Activated B cell treated with CpG ODN at 0.5 μM for 24 hours (primary cell): ENCODE results near the gene PI4KB. TPM values are rescaled to one million over a fixed set of nuclear protein-coding genes. Genes with fewer than 3 reads are reported as not detected.

Experiments used
- ATAC-seq: fragments of 200-7000 bp; cut with Tn5 transposase; one replicate; pipeline ENCODE4 v1.10.0; 2021; ENCODE audit warnings: low read depth, mild to moderate bottlenecking, moderate library complexity
- CTCF ChIA-PET: fragments of 350-600 bp; sonication (Branson Sonifier 250); formaldehyde crosslinking; loops from one replicate; lab custom pipeline; 2021; ENCODE audit warnings: antibody characterized with exemption; lab: Charles Lee
- POLR2A ChIA-PET: fragments of 350-600 bp; sonication (Branson Sonifier 250); formaldehyde crosslinking; loops from one replicate; lab custom pipeline; 2021; ENCODE audit warnings: antibody characterized with exemption; lab: Charles Lee
- DNase-seq: peaks from one replicate; pipeline ENCODE4 v3.0.0; 2022
- H3K27ac Mint-ChIP-seq: one replicate; pipeline ENCODE4 v1.8.0; 2020; ENCODE audit warnings: mixed read lengths
- H3K27me3 Mint-ChIP-seq: one replicate; pipeline ENCODE4 v1.8.0; 2021; ENCODE audit warnings: mixed read lengths
- H3K36me3 Mint-ChIP-seq: one replicate; pipeline ENCODE4 v1.8.0; 2021; ENCODE audit warnings: low read depth, mixed read lengths
- H3K4me1 Mint-ChIP-seq: one replicate; pipeline ENCODE4 v1.8.0; 2021; ENCODE audit warnings: mixed read lengths
- H3K4me3 Mint-ChIP-seq: one replicate; pipeline ENCODE4 v1.8.0; 2020; ENCODE audit warnings: mild to moderate bottlenecking, mixed read lengths
- H3K9me3 Mint-ChIP-seq: one replicate; pipeline ENCODE4 v1.8.0; 2020; ENCODE audit warnings: mixed read lengths
- CTCF ChIP-seq: fragments of 200-600 bp; IDR thresholded peaks from one replicate; pipeline ENCODE4 v1.8.0; 2022; ENCODE audit warnings: antibody characterized with exemption, mild to moderate bottlenecking
- intact Hi-C: fragments of 100-400 bp; cut with micrococcal nuclease; formaldehyde crosslinking; loops from one replicate; pipeline ENCODE4 v1.15.1; 2024
- total RNA-seq: library from RNA; stranded (reverse); gene quantifications from 2 replicates; pipeline ENCODE4 v1.2.3, GENCODE V29; 2022

Gene PI4KB
- total RNA-seq, 1 donor from 2014 or later: 113 TPM

GRCh38 chr1:151246786-151247185, 80.4 kb downstream of the PI4KB start:
- H3K4me1 Mint-ChIP-seq: peaks cover 3% of the 10 kb centered on the region
- no peak overlapping the region for H3K4me3 Mint-ChIP-seq
- DNase-seq (no peak), ATAC-seq (no peak)
- peaks cover 73% of the 10 kb centered on the region for H3K36me3 Mint-ChIP-seq
- intact Hi-C loops: no loop called here
- no peak overlapping the region for H3K27ac Mint-ChIP-seq
- H3K27me3 Mint-ChIP-seq: no peaks in the 10 kb centered on the region
- H3K9me3 Mint-ChIP-seq: no peaks in the 10 kb centered on the region
- CTCF ChIA-PET: interaction anchor here (1.2 kb wide), 1 partner anchor 10 kb away, joined by 3 read pairs; no protein-coding TSS in a partner anchor
- POLR2A ChIA-PET: interaction anchor here (0.6 to 1.5 kb wide), 3 partner anchors 8 to 731 kb away, joined by 3 to 4 read pairs (median 3); partner anchors contain the start of genes FALEC and PSMD4
- TF ChIP-seq CTCF: no peak

DNA sequence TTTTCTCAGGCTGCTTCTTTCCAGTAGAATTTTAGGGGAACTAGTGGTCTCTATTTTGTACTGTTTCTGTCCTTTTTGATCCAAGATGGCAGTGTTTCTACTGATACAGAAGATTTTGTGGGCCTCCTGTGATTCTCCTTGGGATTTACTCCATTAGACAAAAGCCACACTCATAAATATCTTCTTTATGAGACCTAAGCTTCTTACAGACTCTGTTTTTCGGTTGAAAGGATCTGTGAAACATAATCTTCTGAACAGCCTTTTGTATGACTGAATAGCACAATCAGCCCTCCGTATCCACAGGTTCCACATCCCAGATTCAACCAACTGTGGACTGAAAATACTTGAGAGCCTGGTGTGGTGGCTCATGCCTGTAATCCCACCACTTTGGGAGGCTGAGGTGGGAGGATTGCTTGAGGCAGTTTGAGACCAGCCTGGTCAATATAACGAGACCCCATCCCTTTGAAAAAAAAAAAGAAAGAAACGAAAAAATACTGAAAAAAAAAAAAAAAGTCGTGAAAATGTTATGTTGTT, 83.5 kb downstream of the PI4KB start:
- ChIA-PET CTCF (no interaction called here), POLR2A (no interaction called here)
- H3K36me3 Mint-ChIP-seq: peaks cover 90% of the 10 kb centered on the region
- no peak for ATAC-seq
- no peak overlapping the region for H3K4me3 Mint-ChIP-seq
- H3K9me3 Mint-ChIP-seq: no peaks in the 10 kb centered on the region
- no peak for TF ChIP-seq CTCF
- no peaks in the 10 kb centered on the region for H3K27me3 Mint-ChIP-seq
- intact Hi-C loops: no loop called here
- DNase-seq: no peak
- H3K4me1 Mint-ChIP-seq: no peaks in the 10 kb centered on the region
- no peak overlapping the region for H3K27ac Mint-ChIP-seq

GRCh38 chr1:151242442-151242841, 84.8 kb downstream of the PI4KB start:
- intact Hi-C loops: no loop called here
- POLR2A ChIA-PET: interaction anchor here (0.8 kb wide), 1 partner anchor 9 kb away, joined by 10 read pairs; no protein-coding TSS in a partner anchor
- no peaks in the 10 kb centered on the region for H3K27me3 Mint-ChIP-seq
- no peak for DNase-seq
- ATAC-seq: no peak
- TF ChIP-seq CTCF: no peak
- H3K27ac Mint-ChIP-seq: no peak overlapping the region
- CTCF ChIA-PET: interaction anchor here (1.1 kb wide), 1 partner anchor 9 kb away, joined by 3 read pairs; no protein-coding TSS in a partner anchor
- H3K36me3 Mint-ChIP-seq: peaks cover 90% of the 10 kb centered on the region
- no peaks in the 10 kb centered on the region for H3K9me3 Mint-ChIP-seq
- H3K4me1 Mint-ChIP-seq: peaks cover 9% of the 10 kb centered on the region
- no peak overlapping the region for H3K4me3 Mint-ChIP-seq

Other genes with a start within 250 kb of the PI4KB start
- 0.59 and 0.67 TPM in 2 replicates for gene SEMA6C, start 180.8 kb downstream of the PI4KB start, total RNA-seq
- gene TNFAIP8L2, start 170.8 kb downstream of the PI4KB start, total RNA-seq: 8.5 and 9.3 TPM in 2 replicates
- 4.9 and 5.4 TPM in 2 replicates for gene LYSMD1, start 161.5 kb downstream of the PI4KB start, total RNA-seq
- 52.8 and 58.2 TPM in 2 replicates for gene SCNM1, start 161.3 kb downstream of the PI4KB start, total RNA-seq
- 3.8 and 4.4 TPM in 2 replicates for gene TMOD4, start 151.4 kb downstream of the PI4KB start, total RNA-seq
- 58.8 and 72.1 TPM in 2 replicates for gene VPS72, start 137.2 kb downstream of the PI4KB start, total RNA-seq
- 63.2 and 77.7 TPM in 2 replicates for gene PIP5K1A, start 128.9 kb downstream of the PI4KB start, total RNA-seq
- gene PSMD4, start 72.7 kb downstream of the PI4KB start, total RNA-seq: 189 and 201 TPM in 2 replicates
- 38.8 and 40.3 TPM in 2 replicates for gene ZNF687, start 45.1 kb downstream of the PI4KB start, total RNA-seq
- gene RFX5, start 19.8 kb upstream of the PI4KB start, total RNA-seq: 222 and 262 TPM in 2 replicates
- not detected in 2 replicates for gene SELENBP1, start 45.3 kb upstream of the PI4KB start, total RNA-seq
- 310 and 330 TPM in 2 replicates for gene PSMB4, start 72.2 kb upstream of the PI4KB start, total RNA-seq
- gene POGZ, start 132.1 kb upstream of the PI4KB start, total RNA-seq: 121 and 135 TPM in 2 replicates
- gene CGN, start 184.0 kb upstream of the PI4KB start, total RNA-seq: 0.22 and 0.37 TPM in 2 replicates
- 2.3 and 2.4 TPM in 2 replicates for gene TUFT1, start 212.9 kb upstream of the PI4KB start, total RNA-seq